Suprapubic skin (tissue), 4 donors: ENCODE results near the gene PSIP1. TPM values are rescaled to one million over a fixed set of nuclear protein-coding genes. Genes with fewer than 3 reads are reported as not detected.

Source experiments
- DNase-seq, 2 donors: peaks; one replicate each; pipeline ENCODE4 v3.0.0-alpha.2; 2019; ENCODE audit warnings: low spot score in 2 of 2
- H3K27ac ChIP-seq: fragments of 200-600 bp; sonication (generic); one replicate; pipeline ENCODE4 v1.5.1; 2019
- H3K27me3 ChIP-seq: fragments of 200-600 bp; sonication (generic); one replicate; pipeline ENCODE4 v1.5.1; 2019
- H3K36me3 ChIP-seq: fragments of 200-600 bp; sonication (generic); one replicate; pipeline ENCODE4 v1.5.1; 2019
- H3K4me1 ChIP-seq: fragments of 200-600 bp; sonication (generic); one replicate; pipeline ENCODE4 v1.5.1; 2019
- H3K4me3 ChIP-seq: fragments of 200-600 bp; sonication (generic); one replicate; pipeline ENCODE4 v1.5.1; 2019; ENCODE audit warnings: mild to moderate bottlenecking
- H3K9me3 ChIP-seq: fragments of 200-600 bp; sonication (generic); one replicate; pipeline ENCODE4 v1.5.1; 2019
- CTCF ChIP-seq, 2 donors: fragments of 200-600 bp in 1 of 2; fragments of 450-650 bp in 1 of 2; sonication (generic) in 1 of 2; IDR thresholded peaks; one replicate each; pipeline ENCODE4 v1.5.1; 2016 to 2019; ENCODE audit warnings: antibody characterized with exemption in 2 of 2, mild to moderate bottlenecking in 1 of 2, moderate library complexity in 1 of 2
- EP300 ChIP-seq: sonication (generic); formaldehyde crosslinking; IDR thresholded peaks from one replicate; pipeline ENCODE4 v1.6.1; 2017; ENCODE audit warnings: antibody characterized with exemption
- POLR2A ChIP-seq, 2 donors: fragments of 450-650 bp; IDR thresholded peaks; one replicate each; pipeline ENCODE4 v1.6.1; 2017; ENCODE audit warnings: antibody characterized with exemption in 2 of 2, mild to moderate bottlenecking in 2 of 2, moderate library complexity in 2 of 2
- POLR2AphosphoS5 ChIP-seq, 3 donors: sonication (generic); formaldehyde crosslinking; IDR thresholded peaks; one replicate each; pipeline ENCODE4 v1.6.1; 2017; ENCODE audit warnings: antibody characterized with exemption in 3 of 3
- WGBS: methylation state at CpG from one replicate; pipeline ENCODE4 v1.1.5; 2018; 5-methylcytosine and 5-hydroxymethylcytosine counted together
- total RNA-seq, 4 donors: library from RNA; depleted of rRNA; stranded (reverse); fragments of >200 nt; gene quantifications; one replicate each; pipeline ENCODE4 v1.1.0, GENCODE V29; 2016

Gene PSIP1
- total RNA-seq, 4 donors from 2014 or later: 13.0 to 30.0 (median 16.0) TPM

GRCh38 chr9:15524845-15525455, 14.2 kb upstream of the PSIP1 start:
- H3K9me3 ChIP-seq: no peaks in the 10 kb centered on the region
- no peak overlapping the region for H3K27ac ChIP-seq
- no peak overlapping the region for H3K4me3 ChIP-seq
- WGBS: 76% methylated on average over 8 of the region's 8 CpGs
- no peaks in the 10 kb centered on the region for H3K36me3 ChIP-seq
- H3K4me1 ChIP-seq: no peaks in the 10 kb centered on the region
- H3K27me3 ChIP-seq: no peaks in the 10 kb centered on the region
- TF ChIP-seq POLR2A (IDR thresholded peaks at IDR 0.05) (no peak), POLR2AphosphoS5 (IDR thresholded peaks at IDR 0.05) (no peak), CTCF (IDR thresholded peaks at IDR 0.05) (no peak), EP300 (no peak)
- DNase-seq: no peak

- Histone ChIP-seq H3K4me3 (no peak overlapping the region), H3K27me3 (no peaks in the 10 kb centered on the region), H3K36me3 (no peaks in the 10 kb centered on the region), H3K27ac (no peak overlapping the region), H3K4me1 (no peaks in the 10 kb centered on the region), H3K9me3 (no peaks in the 10 kb centered on the region)
- TF ChIP-seq CTCF (IDR thresholded peaks at IDR 0.05) (no peak), POLR2AphosphoS5 (IDR thresholded peaks at IDR 0.05) (no peak), EP300 (no peak), POLR2A (IDR thresholded peaks at IDR 0.05) (no peak)
- WGBS: 91% methylated on average over 3 of the region's 3 CpGs
- DNase-seq: no peak
Measured at GRCh38 chr9:15522130-15522755, 11.5 kb upstream of the PSIP1 start.

GRCh38 chr9:15521254-15521653, 10.5 kb upstream of the PSIP1 start:
- no peak overlapping the region for H3K4me3 ChIP-seq
- H3K27me3 ChIP-seq: no peaks in the 10 kb centered on the region
- TF ChIP-seq POLR2AphosphoS5 (IDR thresholded peaks at IDR 0.05) (no peak), CTCF (IDR thresholded peaks at IDR 0.05) (no peak), EP300 (no peak), POLR2A (IDR thresholded peaks at IDR 0.05) (no peak)
- H3K9me3 ChIP-seq: no peaks in the 10 kb centered on the region
- DNase-seq: no peak
- no peaks in the 10 kb centered on the region for H3K36me3 ChIP-seq
- 73% methylated on average over 8 of the region's 8 CpGs for WGBS
- no peak overlapping the region for H3K27ac ChIP-seq
- no peaks in the 10 kb centered on the region for H3K4me1 ChIP-seq

GRCh38 chr9:15519831-15520230, 9.1 kb upstream of the PSIP1 start:
- TF ChIP-seq POLR2A (IDR thresholded peaks at IDR 0.05) (no peak), CTCF (IDR thresholded peaks at IDR 0.05) (no peak)
- H3K27ac ChIP-seq: no peak overlapping the region
- H3K4me1 ChIP-seq: no peaks in the 10 kb centered on the region
- H3K36me3 ChIP-seq: no peaks in the 10 kb centered on the region
- no peak overlapping the region for H3K4me3 ChIP-seq
- H3K27me3 ChIP-seq: no peaks in the 10 kb centered on the region
- H3K9me3 ChIP-seq: no peaks in the 10 kb centered on the region
- WGBS: 92% methylated on average over 2 of the region's 2 CpGs
- DNase-seq: no peak

GRCh38 chr9:15513335-15513734, 2.6 kb upstream of the PSIP1 start:
- H3K27me3 ChIP-seq: no peaks in the 10 kb centered on the region
- no peak overlapping the region for H3K4me3 ChIP-seq
- no peaks in the 10 kb centered on the region for H3K36me3 ChIP-seq
- H3K27ac ChIP-seq: no peak overlapping the region
- WGBS: 47% methylated on average over 1 of the region's 1 CpG
- H3K9me3 ChIP-seq: no peaks in the 10 kb centered on the region
- TF ChIP-seq CTCF (IDR thresholded peaks at IDR 0.05) (no peak), POLR2A (IDR thresholded peaks at IDR 0.05) (no peak), POLR2AphosphoS5 (IDR thresholded peaks at IDR 0.05) (no peak), EP300 (no peak)
- peaks cover 22% of the 10 kb centered on the region for H3K4me1 ChIP-seq
- no peak for DNase-seq
